Erythroblast (primary cell): ENCODE results near the gene NR2F1-AS1.

Experiments used
- GATA1 ChIP-seq: IDR thresholded peaks from 2 replicates; pipeline ENCODE4 v1.6.1; 2011; ENCODE audit warnings: low read depth, mild to moderate bottlenecking, control low read depth, low read length, moderate library complexity
- POLR2A ChIP-seq: IDR thresholded peaks from 2 replicates; pipeline ENCODE4 v1.6.1; 2011; ENCODE audit warnings: mild to moderate bottlenecking, low read length

- TF ChIP-seq POLR2A = no peak
- TF ChIP-seq GATA1 = no peak
Observed at GRCh38 chr5:93591323-93591945, 10.4 kb upstream of the NR2F1-AS1 start.
